D721Med (cell line): Measurements from ENCODE around the gene ANGPT4.

Source experiments
- DNase-seq: peaks from one replicate; pipeline ENCODE4 v3.0.0; 2011; ENCODE audit warnings: low spot score; ENCODE audit not compliant: insufficient read length
- FAIRE-seq: peaks from 2 replicates; lab custom pipeline; 2011; peaks lifted over from hg19 to GRCh38; lab: Jason Lieb, UNC
- TF ChIP-seq, protein P1 (sequence below): IDR thresholded peaks from 2 replicates; pipeline ENCODE4 v1.5.1; 2012; ENCODE audit warnings: mild to moderate bottlenecking, control low read depth; ENCODE audit not compliant: insufficient read depth; ENCODE audit errors: missing control alignments

The ANGPT4 gene

DNA sequence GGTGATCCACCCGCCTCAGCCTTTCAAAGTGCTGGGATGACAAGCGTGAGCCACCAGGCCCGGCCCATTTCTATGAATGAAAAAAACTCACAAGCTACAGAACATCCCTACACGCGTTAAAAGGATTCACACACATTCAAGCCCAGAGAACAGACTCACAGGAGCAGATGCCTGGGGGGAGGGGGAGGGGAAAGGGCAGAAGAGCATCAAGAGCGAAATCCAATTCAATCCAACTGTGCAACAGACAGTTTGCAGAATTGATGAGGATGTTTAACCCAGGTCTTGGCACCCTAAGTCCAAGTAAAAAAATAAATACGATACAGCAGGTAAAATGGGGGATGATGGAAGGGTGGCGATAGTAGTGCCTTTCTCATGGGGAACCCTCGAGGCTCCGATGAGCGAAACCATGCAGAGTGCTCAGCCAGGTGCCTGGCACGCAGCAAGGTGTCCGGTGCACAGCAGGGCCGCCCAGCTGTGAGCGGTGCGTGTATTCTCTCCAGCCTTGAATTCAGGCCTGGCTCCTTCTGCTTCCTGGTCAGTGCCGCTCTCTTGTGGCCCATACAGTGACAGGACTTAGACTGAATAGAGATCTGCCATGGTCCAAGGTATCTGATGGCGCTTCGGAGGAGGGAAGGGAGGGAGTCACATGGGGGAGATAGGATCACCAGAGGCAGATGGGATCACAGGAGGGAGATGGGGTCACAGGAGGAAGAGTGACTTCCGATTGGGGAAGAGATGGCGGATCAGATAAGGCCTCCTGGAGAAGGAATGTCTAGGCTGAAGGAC is 35.4 kb upstream of the ANGPT4 start:
- no peak for DNase-seq
- no peak for FAIRE-seq
- TF ChIP-seq, protein P1, sequence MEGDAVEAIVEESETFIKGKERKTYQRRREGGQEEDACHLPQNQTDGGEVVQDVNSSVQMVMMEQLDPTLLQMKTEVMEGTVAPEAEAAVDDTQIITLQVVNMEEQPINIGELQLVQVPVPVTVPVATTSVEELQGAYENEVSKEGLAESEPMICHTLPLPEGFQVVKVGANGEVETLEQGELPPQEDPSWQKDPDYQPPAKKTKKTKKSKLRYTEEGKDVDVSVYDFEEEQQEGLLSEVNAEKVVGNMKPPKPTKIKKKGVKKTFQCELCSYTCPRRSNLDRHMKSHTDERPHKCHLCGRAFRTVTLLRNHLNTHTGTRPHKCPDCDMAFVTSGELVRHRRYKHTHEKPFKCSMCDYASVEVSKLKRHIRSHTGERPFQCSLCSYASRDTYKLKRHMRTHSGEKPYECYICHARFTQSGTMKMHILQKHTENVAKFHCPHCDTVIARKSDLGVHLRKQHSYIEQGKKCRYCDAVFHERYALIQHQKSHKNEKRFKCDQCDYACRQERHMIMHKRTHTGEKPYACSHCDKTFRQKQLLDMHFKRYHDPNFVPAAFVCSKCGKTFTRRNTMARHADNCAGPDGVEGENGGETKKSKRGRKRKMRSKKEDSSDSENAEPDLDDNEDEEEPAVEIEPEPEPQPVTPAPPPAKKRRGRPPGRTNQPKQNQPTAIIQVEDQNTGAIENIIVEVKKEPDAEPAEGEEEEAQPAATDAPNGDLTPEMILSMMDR, result no peak

DNA sequence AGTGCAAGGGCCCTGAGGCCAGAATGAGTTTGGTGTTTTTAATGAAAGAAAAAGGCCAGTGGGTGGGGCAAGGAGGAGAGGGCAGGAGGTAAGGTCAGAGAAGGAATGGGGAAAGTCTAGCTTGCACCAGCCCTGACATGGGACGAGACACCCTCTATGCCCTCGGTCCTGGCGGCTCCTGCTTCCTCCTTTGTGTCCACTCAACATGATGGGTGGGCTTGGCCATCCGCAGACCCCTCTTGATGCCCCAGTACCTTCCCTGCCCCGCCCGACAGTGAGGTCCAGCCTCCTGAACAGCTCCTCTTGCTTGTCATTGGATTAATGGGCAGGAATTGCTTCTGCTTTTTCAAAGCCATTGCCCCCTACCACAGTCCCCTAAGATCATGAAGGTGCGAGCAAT is 33.6 kb upstream of the ANGPT4 start:
- FAIRE-seq, result no peak
- TF ChIP-seq, protein P1, result no peak
- DNase-seq, result no peak

DNA sequence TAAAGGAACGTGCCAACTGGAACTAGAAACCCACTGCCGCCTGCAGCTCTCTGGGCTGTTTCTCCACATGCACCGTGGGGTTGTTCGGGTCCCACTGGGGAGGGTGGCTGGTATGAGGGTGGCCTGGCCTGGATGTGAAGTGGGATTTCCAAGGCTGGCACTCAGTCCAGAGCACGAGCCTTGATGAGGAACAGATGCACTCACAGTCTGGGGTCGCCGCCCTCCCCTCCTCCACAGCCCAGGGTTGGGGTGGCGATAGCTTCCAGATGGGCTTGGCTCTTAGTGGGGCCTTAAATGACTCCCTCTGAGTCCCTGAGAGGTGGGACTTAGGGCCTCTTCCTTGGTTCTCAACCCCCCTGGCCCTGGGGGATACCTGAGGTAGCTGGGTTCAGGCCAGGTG is 30.7 kb upstream of the ANGPT4 start:
- DNase-seq (no peak), FAIRE-seq (no peak)
- TF ChIP-seq, protein P1, result no peak

DNA sequence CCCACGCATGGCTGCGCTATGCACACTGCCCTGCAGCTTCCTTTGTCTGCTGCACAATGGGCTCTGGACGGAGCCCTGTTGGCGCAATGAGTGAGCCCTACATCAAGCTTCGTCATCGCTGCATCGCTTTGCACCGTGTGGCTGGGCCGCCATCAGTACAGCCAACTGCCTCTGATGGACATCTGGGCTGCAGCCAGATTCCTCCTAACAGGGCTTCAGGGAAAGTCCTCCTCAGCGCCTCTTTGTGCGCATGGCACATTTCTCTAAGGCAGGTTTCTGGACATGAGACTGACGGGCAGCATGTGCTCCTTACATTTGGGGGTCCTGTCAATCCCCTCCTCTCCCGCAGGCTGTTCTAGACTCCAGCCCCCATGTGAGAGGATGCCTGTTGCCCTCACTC is 29.7 kb upstream of the ANGPT4 start:
- FAIRE-seq (no peak), DNase-seq (no peak)
- TF ChIP-seq, protein P1, result no peak

DNA sequence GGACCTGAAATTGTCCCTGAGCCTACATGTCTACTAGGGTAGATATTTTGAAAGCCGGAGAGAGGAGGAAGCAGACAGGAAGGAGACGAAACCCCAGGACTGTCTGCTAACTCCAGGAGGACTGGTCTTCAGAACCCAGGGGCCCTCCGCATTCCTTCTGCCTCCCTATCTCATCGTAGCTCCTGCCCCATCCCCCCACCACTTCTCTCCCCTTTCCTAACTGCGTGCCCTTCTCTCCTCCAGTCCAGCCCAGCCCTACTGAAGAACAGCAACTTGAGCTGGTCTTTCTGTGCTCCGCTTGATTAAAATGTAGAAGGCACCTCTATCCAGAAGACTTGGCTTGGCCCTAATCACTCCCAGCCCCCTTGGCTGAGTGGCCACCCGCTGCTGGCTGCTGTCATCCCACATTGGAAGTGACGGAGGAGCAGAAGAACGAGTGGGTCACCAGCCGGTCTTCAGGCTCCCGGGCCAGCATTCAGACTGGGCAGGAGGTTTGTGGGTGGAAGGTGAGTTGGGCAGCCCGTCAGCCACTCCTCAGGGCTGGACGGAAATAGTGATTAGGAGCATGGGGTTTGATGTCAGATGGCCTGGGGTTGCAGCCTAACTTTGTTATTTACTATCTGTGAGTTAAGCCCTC is 28.8 kb upstream of the ANGPT4 start:
- TF ChIP-seq, protein P1, result no peak
- DNase-seq (no peak), FAIRE-seq (no peak)

- DNase-seq (no peak), FAIRE-seq (no peak)
- TF ChIP-seq, protein P1, result no peak
Observed at GRCh38 chr20:944148-944547, 28.0 kb upstream of the ANGPT4 start.

- TF ChIP-seq, protein P1, result no peak
- DNase-seq (no peak), FAIRE-seq (no peak)
Observed at GRCh38 chr20:942611-943010, 26.5 kb upstream of the ANGPT4 start.
